MCF 10A (cell line): ENCODE results near the gene FGFR4. TPM values are rescaled to one million over a fixed set of nuclear protein-coding genes. Genes with fewer than 3 reads are reported as not detected.
A peak's percentile ranks its signal among the peaks of the same experiment; 100 is the strongest.

Experiments
- BruUV-seq: library from RNA; stranded (reverse); fragments of 400-500 nt; replicated peaks from 2 replicates; lab custom pipeline; 2021; lab: Mats Ljungman, UMichigan
- CTCF ChIA-PET: fragments of 300-600 bp; sonication (Branson Sonifier 250); formaldehyde crosslinking; extraction: SDS; loops from one replicate; lab custom pipeline; 2021; ENCODE audit warnings: antibody characterized with exemption, inconsistent platforms; lab: Yijun Ruan, JAX
- POLR2A ChIA-PET: fragments of 300-600, 350-650 bp; sonication (Branson Sonifier 250); formaldehyde crosslinking; extraction: SDS; loops from one replicate; lab custom pipeline; 2020; ENCODE audit warnings: antibody characterized with exemption, inconsistent platforms; lab: Yijun Ruan, JAX
- DNase-seq: peaks from one replicate; pipeline ENCODE4 v3.0.0-alpha.2; 2018; ENCODE audit not compliant: unreplicated experiment
- H3K27ac Mint-ChIP-seq: one replicate; pipeline ENCODE4 v1.8.0; 2022; ENCODE audit warnings: mild to moderate bottlenecking, low read depth, mixed read lengths; ENCODE audit not compliant: unreplicated experiment
- H3K27me3 Mint-ChIP-seq: one replicate; pipeline ENCODE4 v1.8.0; 2022; ENCODE audit warnings: mixed read lengths; ENCODE audit not compliant: insufficient read depth, unreplicated experiment
- H3K36me3 Mint-ChIP-seq: one replicate; pipeline ENCODE4 v1.8.0; 2022; ENCODE audit warnings: mild to moderate bottlenecking, moderate library complexity, mixed read lengths; ENCODE audit not compliant: insufficient read depth, unreplicated experiment
- H3K4me1 Mint-ChIP-seq: one replicate; pipeline ENCODE4 v1.8.0; 2022; ENCODE audit warnings: mixed read lengths; ENCODE audit not compliant: insufficient read depth, unreplicated experiment
- H3K4me3 Mint-ChIP-seq: one replicate; pipeline ENCODE4 v1.8.0; 2022; ENCODE audit warnings: mild to moderate bottlenecking, moderate library complexity, mixed read lengths; ENCODE audit not compliant: unreplicated experiment
- H3K9me3 Mint-ChIP-seq: one replicate; pipeline ENCODE4 v1.8.0; 2022; ENCODE audit warnings: mixed read lengths; ENCODE audit not compliant: unreplicated experiment
- intact Hi-C: fragments of 100-400 bp; cut with micrococcal nuclease; formaldehyde crosslinking; loops from 2 replicates; pipeline ENCODE4 v1.14.1; 2022
- total RNA-seq: library from RNA; stranded (reverse); gene quantifications from 2 replicates; pipeline ENCODE4 v1.2.3, GENCODE V29; 2022
- TF ChIP-seq, protein P1 (sequence below): fragments of 200-600 bp; IDR thresholded peaks from one replicate; pipeline ENCODE4 v1.8.0; 2022; ENCODE audit warnings: antibody characterized with exemption, mild to moderate bottlenecking; ENCODE audit not compliant: unreplicated experiment

FGFR4 gene
- total RNA-seq, 1 experiment from 2014 or later, result 1.8 TPM

DNA sequence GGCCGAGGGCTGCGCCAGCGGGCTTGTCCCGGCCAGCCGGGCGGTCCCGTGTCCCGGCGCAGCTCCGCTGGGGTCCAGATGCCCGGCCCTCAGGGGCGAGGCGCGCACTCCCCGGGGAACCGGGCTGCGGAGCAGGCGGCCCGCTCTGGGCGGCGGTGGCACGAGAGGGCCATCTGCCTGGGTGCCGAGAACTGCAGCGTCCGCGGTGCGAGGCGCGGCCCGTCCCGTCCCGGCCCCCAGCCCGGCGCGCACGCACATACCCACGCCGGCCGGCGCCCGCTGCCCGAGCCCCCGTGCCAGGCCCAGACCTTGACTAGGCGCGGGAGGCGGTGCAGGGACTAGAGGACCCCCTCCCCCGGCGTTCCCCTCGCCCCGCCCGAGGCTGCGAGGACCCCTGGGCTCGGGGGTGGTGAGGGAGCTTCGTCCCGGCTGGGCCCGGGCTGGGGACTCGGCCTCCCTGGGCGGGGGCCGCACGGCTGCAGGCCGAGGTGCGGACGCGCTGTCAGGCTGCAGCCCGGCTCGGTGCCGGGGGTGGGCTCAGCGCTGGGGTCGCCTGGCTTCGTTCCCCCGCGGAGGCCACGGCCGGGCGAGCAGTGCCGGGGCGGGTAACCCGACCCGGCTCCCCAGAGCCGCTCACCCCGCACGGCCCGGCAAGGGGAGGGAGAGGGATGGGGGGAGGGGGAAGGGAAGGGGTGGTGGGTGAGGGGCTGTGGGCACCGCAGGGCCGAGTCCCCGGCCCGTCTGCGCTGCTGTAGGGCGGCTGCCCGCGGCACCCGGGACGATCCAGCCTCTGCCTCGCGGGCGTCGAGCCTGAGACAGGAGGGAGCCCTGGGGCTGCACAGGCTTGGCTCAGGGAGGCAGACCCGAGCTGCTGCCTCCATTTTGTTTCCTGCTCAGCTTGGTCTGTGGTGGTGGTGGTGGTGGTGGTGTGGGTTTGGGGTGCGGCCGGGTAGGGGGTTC is 45.7 kb downstream of the FGFR4 start:
- peaks cover 32% of the 10 kb centered on the region for H3K36me3 Mint-ChIP-seq

GRCh38 chr5:177133096-177133852 is 46.6 kb downstream of the FGFR4 start, which contains the start of gene NSD1:
Gene NSD1 (plus strand): TSS chr5:177133773. CDS start chr5:177135104, 1,331 bp downstream.
- intact Hi-C loops, result no loop called here
- DNase-seq, result peak; percentile 83
- ChIA-PET POLR2A (interaction anchor here (0.6 to 2.5 kb wide), 13 partner anchors 9 to 315 kb away, joined by 3 to 15 read pairs (median 3); no protein-coding TSS in a partner anchor), CTCF (interaction anchor here (0.6 to 14.1 kb wide), 4 partner anchors 20 to 505 kb away, joined by 3 to 140 read pairs (median 4); no protein-coding TSS in a partner anchor)
- H3K4me1 Mint-ChIP-seq, result peaks cover 25% of the 10 kb centered on the region
- H3K4me3 Mint-ChIP-seq, result peak within 1 kb of the TSS; percentile 74
- TF ChIP-seq, protein P1, sequence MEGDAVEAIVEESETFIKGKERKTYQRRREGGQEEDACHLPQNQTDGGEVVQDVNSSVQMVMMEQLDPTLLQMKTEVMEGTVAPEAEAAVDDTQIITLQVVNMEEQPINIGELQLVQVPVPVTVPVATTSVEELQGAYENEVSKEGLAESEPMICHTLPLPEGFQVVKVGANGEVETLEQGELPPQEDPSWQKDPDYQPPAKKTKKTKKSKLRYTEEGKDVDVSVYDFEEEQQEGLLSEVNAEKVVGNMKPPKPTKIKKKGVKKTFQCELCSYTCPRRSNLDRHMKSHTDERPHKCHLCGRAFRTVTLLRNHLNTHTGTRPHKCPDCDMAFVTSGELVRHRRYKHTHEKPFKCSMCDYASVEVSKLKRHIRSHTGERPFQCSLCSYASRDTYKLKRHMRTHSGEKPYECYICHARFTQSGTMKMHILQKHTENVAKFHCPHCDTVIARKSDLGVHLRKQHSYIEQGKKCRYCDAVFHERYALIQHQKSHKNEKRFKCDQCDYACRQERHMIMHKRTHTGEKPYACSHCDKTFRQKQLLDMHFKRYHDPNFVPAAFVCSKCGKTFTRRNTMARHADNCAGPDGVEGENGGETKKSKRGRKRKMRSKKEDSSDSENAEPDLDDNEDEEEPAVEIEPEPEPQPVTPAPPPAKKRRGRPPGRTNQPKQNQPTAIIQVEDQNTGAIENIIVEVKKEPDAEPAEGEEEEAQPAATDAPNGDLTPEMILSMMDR, result no peak
- no peaks in the 10 kb centered on the region for H3K27me3 Mint-ChIP-seq
- no peaks in the 10 kb centered on the region for H3K9me3 Mint-ChIP-seq
- BruUV-seq, result no TSS peak
- H3K27ac Mint-ChIP-seq, result peak within 1 kb of the TSS; percentile 65
- H3K36me3 Mint-ChIP-seq, result peaks cover 40% of the 10 kb centered on the region

More for the DNA sequence above, 45.7 kb downstream of the FGFR4 start:
- DNase-seq, result no peak
- CTCF ChIA-PET, result interaction anchor here (0.6 to 14.1 kb wide), 3 partner anchors 20 to 504 kb away, joined by 3 to 140 read pairs (median 3); no protein-coding TSS in a partner anchor
- POLR2A ChIA-PET, result interaction anchor here (0.7 to 2.5 kb wide), 5 partner anchors 8 to 238 kb away, joined by 3 to 15 read pairs (median 3); no protein-coding TSS in a partner anchor
- Mint-ChIP-seq H3K27me3 (no peaks in the 10 kb centered on the region), H3K27ac (no peak overlapping the region), H3K4me1 (peaks cover 26% of the 10 kb centered on the region), H3K4me3 (peak overlapping the region; percentile 74), H3K9me3 (no peaks in the 10 kb centered on the region)
- intact Hi-C loops, result no loop called here
- no TSS peak for BruUV-seq
- TF ChIP-seq, protein P1, result no peak

- ChIA-PET CTCF (interaction anchor here (0.6 to 14.1 kb wide), 2 partner anchors 21 to 322 kb away, joined by 4 to 140 read pairs; no protein-coding TSS in a partner anchor), POLR2A (interaction anchor here (0.6 to 2.5 kb wide), 17 partner anchors 9 to 255 kb away, joined by 3 to 15 read pairs (median 3); partner anchors contain the start of gene LMAN2)
- intact Hi-C loops, result no loop called here
Measured at GRCh38 chr5:177133853-177134696, 47.4 kb downstream of the FGFR4 start.

More at GRCh38 chr5:177133853-177134696, 47.4 kb downstream of the FGFR4 start:
- H3K4me1 Mint-ChIP-seq, result peaks cover 20% of the 10 kb centered on the region
- DNase-seq, result peak; percentile 56
- peak overlapping the region; percentile 74 for H3K4me3 Mint-ChIP-seq
- H3K9me3 Mint-ChIP-seq, result no peaks in the 10 kb centered on the region
- no TSS peak for BruUV-seq
- no peaks in the 10 kb centered on the region for H3K27me3 Mint-ChIP-seq
- H3K36me3 Mint-ChIP-seq, result peaks cover 44% of the 10 kb centered on the region
- peak overlapping the region; percentile 65 for H3K27ac Mint-ChIP-seq
- TF ChIP-seq, protein P1, result no peak
